Neural cell (in vitro differentiated cells): Measurements from ENCODE around the gene TCF25.

ENCODE experiments used
- EZH2 ChIP-seq: fragments of 200-600, 300-800 bp; shearing (Covaris generic), sonication (generic); IDR thresholded peaks from 2 replicates; pipeline ENCODE4 v1.6.1; 2014; ENCODE audit warnings: antibody characterized with exemption, low read length, borderline replicate concordance, mild to moderate bottlenecking; ENCODE audit not compliant: insufficient read depth, poor library complexity, severe bottlenecking
- TF ChIP-seq, protein P1 (sequence below): IDR thresholded peaks from 2 replicates; pipeline ENCODE4 v1.6.1; 2012; ENCODE audit warnings: borderline replicate concordance

DNA sequence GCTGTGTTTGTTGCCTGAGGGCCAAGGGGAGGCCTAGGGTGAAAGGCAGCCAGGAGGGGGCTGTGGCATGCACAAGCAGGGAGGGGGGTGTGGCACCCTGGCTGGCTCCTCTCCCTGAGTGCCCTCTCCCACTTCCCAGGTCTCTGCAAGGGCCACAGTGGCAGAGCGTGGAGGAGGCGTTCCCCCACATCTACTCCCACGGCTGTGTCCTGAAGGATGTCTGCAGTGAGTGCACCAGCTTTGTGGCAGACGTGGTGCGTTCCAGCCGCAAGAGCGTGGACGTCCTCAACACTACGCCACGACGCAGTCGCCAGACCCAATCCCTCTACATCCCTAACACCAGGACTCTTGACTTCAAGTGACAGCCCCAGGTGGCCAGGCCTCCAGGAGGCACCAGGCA, 3.5 kb upstream of the TCF25 start:
- TF ChIP-seq EZH2, result no peak
- TF ChIP-seq, protein P1, sequence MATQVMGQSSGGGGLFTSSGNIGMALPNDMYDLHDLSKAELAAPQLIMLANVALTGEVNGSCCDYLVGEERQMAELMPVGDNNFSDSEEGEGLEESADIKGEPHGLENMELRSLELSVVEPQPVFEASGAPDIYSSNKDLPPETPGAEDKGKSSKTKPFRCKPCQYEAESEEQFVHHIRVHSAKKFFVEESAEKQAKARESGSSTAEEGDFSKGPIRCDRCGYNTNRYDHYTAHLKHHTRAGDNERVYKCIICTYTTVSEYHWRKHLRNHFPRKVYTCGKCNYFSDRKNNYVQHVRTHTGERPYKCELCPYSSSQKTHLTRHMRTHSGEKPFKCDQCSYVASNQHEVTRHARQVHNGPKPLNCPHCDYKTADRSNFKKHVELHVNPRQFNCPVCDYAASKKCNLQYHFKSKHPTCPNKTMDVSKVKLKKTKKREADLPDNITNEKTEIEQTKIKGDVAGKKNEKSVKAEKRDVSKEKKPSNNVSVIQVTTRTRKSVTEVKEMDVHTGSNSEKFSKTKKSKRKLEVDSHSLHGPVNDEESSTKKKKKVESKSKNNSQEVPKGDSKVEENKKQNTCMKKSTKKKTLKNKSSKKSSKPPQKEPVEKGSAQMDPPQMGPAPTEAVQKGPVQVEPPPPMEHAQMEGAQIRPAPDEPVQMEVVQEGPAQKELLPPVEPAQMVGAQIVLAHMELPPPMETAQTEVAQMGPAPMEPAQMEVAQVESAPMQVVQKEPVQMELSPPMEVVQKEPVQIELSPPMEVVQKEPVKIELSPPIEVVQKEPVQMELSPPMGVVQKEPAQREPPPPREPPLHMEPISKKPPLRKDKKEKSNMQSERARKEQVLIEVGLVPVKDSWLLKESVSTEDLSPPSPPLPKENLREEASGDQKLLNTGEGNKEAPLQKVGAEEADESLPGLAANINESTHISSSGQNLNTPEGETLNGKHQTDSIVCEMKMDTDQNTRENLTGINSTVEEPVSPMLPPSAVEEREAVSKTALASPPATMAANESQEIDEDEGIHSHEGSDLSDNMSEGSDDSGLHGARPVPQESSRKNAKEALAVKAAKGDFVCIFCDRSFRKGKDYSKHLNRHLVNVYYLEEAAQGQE, result no peak
